GM12878 (cell line): ENCODE data around the gene PRMT1. TPM values are rescaled to one million over a fixed set of nuclear protein-coding genes. Genes with fewer than 3 reads are reported as not detected.

ENCODE experiments used
- NFYA ChIP-seq: IDR thresholded peaks from 2 replicates; pipeline ENCODE4 v1.6.1; 2011; ENCODE audit warnings: low read depth, mild to moderate bottlenecking, low read length, improper control_type of control experiment, borderline replicate concordance
- PAX5 ChIP-seq: IDR thresholded peaks from 2 replicates; pipeline ENCODE4 v1.6.1; 2011; ENCODE audit warnings: low read depth, low read length, borderline replicate concordance
- POLR2AphosphoS5 ChIP-seq: IDR thresholded peaks from 2 replicates; pipeline ENCODE4 v1.6.1; 2011; ENCODE audit warnings: mild to moderate bottlenecking, low read length, inconsistent platforms
- RB1 ChIP-seq: fragments of 450-650 bp; formaldehyde crosslinking; IDR thresholded peaks from 2 replicates; pipeline ENCODE4 v1.6.1; 2017; ENCODE audit warnings: mild to moderate bottlenecking, borderline replicate concordance
- TAF1 ChIP-seq: IDR thresholded peaks from 2 replicates; pipeline ENCODE4 v1.6.1; 2011; ENCODE audit warnings: mild to moderate bottlenecking, low read depth, low read length, borderline replicate concordance
- WRNIP1 ChIP-seq: IDR thresholded peaks from 2 replicates; pipeline ENCODE4 v1.6.1; 2011; ENCODE audit warnings: low read depth, low read length, improper control_type of control experiment, borderline replicate concordance
- YBX1 ChIP-seq: fragments of 450-650 bp; IDR thresholded peaks from 2 replicates; pipeline ENCODE4 v1.6.1; 2016; ENCODE audit warnings: antibody characterized with exemption
- polyA plus RNA-seq, 11 experiments: library from polyadenylated mRNA; depleted of rRNA in 4 of 11; unstranded in 6 of 11; stranded (reverse) in 5 of 11; fragments of >200 nt; fragmentation: Nextera tagmentation in 4 of 11; fragmentation: Illumina TruSeq in 1 of 11; extraction: Ambion mirVana in 4 of 11; extraction: Trizol in 1 of 11; gene quantifications; 1 replicate in 1 of 11; 2 replicates in 10 of 11; pipeline versions ENCODE4 v1.2.1 to v1.2.3, GENCODE V29; 2011 to 2016; ENCODE audit warnings: inconsistent platforms in 2 of 11, missing spikeins in 2 of 11, low read depth in 1 of 11
- total RNA-seq, 4 experiments: library from RNA; depleted of rRNA in 3 of 4; stranded (reverse); fragments of >200 nt in 3 of 4; fragmentation: Illumina TruSeq in 1 of 4; extraction: Trizol in 1 of 4; gene quantifications; 2 replicates each; pipeline versions ENCODE4 v1.2.1 to v1.2.3, GENCODE V29; 2013 to 2021
- TF ChIP-seq, protein P1 (sequence below): fragments of 450-650 bp; conservative IDR thresholded peaks from 2 replicates; pipeline ENCODE4 v1.6.1; 2017; ENCODE audit warnings: mild to moderate bottlenecking, moderate library complexity
- TF ChIP-seq, protein P2 (sequence below): fragments of 450-650 bp; IDR thresholded peaks from 2 replicates; pipeline ENCODE4 v1.6.1; 2017; ENCODE audit warnings: borderline replicate concordance
- TF ChIP-seq, protein P3 (sequence below): fragments of 450-650 bp; IDR thresholded peaks from 2 replicates; pipeline ENCODE4 v1.6.1; 2016; ENCODE audit warnings: mild to moderate bottlenecking
- TF ChIP-seq, protein P4 (sequence below): IDR thresholded peaks from 2 replicates; pipeline ENCODE4 v1.6.1; 2012; ENCODE audit warnings: low read depth, low read length, improper control_type of control experiment
- TF ChIP-seq, protein P5 (sequence below): fragments of 450-650 bp; IDR thresholded peaks from 2 replicates; pipeline ENCODE4 v1.6.1; 2017; ENCODE audit warnings: antibody characterized with exemption, mild to moderate bottlenecking, moderate library complexity
- TF ChIP-seq, protein P6 (sequence below): IDR thresholded peaks from 2 replicates; pipeline ENCODE4 v1.6.1; 2012; ENCODE audit warnings: low read depth, low read length, improper control_type of control experiment

The PRMT1 gene
- total and polyA plus RNA-seq, 10 of the 15 experiments (the other 5 are each of a cell fraction or from before 2014, with no cell fraction given) = 19.9 to 667 (median 444) TPM

DNA sequence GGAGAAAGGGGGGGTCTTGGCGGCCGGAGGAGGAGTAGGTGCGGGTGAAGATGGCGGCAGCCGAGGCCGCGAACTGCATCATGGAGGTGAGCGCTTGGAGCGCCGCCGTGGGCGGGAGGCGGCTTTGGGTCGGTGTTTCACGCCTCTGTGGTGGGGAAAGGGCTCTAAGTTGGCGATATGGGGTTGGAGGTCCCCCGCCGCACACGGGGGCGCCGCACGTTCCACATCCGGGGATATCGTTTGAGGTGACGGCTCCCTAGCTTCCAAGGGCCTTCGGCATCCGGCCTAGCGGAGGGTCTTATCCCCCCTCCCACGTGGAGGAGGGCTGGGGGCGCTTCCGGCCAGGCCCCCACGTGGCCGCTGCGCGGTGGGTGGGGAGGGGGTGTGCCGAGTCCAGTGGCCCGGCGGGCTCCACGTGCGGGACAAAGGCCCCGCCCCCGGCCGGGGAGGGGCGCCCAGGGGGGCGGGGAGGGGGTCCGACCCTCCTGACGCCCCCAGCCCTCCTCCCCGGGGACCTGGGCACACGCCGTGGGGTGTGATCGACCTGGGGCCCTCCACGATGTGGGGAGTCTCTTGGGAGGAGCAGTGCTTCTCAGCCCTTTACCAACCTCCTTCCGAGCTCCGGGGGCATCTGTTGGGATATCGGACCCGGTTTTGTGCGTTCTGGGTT lies at the start of gene PRMT1 (continued):
- TF ChIP-seq, protein P1, sequence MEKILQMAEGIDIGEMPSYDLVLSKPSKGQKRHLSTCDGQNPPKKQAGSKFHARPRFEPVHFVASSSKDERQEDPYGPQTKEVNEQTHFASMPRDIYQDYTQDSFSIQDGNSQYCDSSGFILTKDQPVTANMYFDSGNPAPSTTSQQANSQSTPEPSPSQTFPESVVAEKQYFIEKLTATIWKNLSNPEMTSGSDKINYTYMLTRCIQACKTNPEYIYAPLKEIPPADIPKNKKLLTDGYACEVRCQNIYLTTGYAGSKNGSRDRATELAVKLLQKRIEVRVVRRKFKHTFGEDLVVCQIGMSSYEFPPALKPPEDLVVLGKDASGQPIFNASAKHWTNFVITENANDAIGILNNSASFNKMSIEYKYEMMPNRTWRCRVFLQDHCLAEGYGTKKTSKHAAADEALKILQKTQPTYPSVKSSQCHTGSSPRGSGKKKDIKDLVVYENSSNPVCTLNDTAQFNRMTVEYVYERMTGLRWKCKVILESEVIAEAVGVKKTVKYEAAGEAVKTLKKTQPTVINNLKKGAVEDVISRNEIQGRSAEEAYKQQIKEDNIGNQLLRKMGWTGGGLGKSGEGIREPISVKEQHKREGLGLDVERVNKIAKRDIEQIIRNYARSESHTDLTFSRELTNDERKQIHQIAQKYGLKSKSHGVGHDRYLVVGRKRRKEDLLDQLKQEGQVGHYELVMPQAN = peak; percentile 97
- no peak for TF ChIP-seq NFYA
- TF ChIP-seq, protein P2, sequence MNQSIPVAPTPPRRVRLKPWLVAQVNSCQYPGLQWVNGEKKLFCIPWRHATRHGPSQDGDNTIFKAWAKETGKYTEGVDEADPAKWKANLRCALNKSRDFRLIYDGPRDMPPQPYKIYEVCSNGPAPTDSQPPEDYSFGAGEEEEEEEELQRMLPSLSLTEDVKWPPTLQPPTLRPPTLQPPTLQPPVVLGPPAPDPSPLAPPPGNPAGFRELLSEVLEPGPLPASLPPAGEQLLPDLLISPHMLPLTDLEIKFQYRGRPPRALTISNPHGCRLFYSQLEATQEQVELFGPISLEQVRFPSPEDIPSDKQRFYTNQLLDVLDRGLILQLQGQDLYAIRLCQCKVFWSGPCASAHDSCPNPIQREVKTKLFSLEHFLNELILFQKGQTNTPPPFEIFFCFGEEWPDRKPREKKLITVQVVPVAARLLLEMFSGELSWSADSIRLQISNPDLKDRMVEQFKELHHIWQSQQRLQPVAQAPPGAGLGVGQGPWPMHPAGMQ = no peak
- TF ChIP-seq TAF1 = peak; percentile 83
- TF ChIP-seq RB1 = peak; percentile 84; the same call in 1 of the 2 replicates
- peak; percentile 96 for TF ChIP-seq POLR2AphosphoS5
- TF ChIP-seq, protein P3, sequence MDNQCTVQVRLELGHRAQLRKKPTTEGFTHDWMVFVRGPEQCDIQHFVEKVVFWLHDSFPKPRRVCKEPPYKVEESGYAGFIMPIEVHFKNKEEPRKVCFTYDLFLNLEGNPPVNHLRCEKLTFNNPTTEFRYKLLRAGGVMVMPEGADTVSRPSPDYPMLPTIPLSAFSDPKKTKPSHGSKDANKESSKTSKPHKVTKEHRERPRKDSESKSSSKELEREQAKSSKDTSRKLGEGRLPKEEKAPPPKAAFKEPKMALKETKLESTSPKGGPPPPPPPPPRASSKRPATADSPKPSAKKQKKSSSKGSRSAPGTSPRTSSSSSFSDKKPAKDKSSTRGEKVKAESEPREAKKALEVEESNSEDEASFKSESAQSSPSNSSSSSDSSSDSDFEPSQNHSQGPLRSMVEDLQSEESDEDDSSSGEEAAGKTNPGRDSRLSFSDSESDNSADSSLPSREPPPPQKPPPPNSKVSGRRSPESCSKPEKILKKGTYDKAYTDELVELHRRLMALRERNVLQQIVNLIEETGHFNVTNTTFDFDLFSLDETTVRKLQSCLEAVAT = peak; percentile 87
- TF ChIP-seq, protein P4, sequence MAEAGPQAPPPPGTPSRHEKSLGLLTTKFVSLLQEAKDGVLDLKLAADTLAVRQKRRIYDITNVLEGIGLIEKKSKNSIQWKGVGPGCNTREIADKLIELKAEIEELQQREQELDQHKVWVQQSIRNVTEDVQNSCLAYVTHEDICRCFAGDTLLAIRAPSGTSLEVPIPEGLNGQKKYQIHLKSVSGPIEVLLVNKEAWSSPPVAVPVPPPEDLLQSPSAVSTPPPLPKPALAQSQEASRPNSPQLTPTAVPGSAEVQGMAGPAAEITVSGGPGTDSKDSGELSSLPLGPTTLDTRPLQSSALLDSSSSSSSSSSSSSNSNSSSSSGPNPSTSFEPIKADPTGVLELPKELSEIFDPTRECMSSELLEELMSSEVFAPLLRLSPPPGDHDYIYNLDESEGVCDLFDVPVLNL = no peak
- TF ChIP-seq, protein P5, sequence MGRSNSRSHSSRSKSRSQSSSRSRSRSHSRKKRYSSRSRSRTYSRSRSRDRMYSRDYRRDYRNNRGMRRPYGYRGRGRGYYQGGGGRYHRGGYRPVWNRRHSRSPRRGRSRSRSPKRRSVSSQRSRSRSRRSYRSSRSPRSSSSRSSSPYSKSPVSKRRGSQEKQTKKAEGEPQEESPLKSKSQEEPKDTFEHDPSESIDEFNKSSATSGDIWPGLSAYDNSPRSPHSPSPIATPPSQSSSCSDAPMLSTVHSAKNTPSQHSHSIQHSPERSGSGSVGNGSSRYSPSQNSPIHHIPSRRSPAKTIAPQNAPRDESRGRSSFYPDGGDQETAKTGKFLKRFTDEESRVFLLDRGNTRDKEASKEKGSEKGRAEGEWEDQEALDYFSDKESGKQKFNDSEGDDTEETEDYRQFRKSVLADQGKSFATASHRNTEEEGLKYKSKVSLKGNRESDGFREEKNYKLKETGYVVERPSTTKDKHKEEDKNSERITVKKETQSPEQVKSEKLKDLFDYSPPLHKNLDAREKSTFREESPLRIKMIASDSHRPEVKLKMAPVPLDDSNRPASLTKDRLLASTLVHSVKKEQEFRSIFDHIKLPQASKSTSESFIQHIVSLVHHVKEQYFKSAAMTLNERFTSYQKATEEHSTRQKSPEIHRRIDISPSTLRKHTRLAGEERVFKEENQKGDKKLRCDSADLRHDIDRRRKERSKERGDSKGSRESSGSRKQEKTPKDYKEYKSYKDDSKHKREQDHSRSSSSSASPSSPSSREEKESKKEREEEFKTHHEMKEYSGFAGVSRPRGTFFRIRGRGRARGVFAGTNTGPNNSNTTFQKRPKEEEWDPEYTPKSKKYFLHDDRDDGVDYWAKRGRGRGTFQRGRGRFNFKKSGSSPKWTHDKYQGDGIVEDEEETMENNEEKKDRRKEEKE = no peak
- TF ChIP-seq, protein P6, sequence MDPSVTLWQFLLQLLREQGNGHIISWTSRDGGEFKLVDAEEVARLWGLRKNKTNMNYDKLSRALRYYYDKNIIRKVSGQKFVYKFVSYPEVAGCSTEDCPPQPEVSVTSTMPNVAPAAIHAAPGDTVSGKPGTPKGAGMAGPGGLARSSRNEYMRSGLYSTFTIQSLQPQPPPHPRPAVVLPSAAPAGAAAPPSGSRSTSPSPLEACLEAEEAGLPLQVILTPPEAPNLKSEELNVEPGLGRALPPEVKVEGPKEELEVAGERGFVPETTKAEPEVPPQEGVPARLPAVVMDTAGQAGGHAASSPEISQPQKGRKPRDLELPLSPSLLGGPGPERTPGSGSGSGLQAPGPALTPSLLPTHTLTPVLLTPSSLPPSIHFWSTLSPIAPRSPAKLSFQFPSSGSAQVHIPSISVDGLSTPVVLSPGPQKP = no peak
- no peak for TF ChIP-seq PAX5
- TF ChIP-seq YBX1 = peak; percentile 25; the same call in 1 of the 2 replicates
- 0 out of 2 replicates have a peak, but pooled peaks have one; percentile 78 for TF ChIP-seq WRNIP1
